ENCODE results near the gene MAML2.

Gene MAML2

DNA sequence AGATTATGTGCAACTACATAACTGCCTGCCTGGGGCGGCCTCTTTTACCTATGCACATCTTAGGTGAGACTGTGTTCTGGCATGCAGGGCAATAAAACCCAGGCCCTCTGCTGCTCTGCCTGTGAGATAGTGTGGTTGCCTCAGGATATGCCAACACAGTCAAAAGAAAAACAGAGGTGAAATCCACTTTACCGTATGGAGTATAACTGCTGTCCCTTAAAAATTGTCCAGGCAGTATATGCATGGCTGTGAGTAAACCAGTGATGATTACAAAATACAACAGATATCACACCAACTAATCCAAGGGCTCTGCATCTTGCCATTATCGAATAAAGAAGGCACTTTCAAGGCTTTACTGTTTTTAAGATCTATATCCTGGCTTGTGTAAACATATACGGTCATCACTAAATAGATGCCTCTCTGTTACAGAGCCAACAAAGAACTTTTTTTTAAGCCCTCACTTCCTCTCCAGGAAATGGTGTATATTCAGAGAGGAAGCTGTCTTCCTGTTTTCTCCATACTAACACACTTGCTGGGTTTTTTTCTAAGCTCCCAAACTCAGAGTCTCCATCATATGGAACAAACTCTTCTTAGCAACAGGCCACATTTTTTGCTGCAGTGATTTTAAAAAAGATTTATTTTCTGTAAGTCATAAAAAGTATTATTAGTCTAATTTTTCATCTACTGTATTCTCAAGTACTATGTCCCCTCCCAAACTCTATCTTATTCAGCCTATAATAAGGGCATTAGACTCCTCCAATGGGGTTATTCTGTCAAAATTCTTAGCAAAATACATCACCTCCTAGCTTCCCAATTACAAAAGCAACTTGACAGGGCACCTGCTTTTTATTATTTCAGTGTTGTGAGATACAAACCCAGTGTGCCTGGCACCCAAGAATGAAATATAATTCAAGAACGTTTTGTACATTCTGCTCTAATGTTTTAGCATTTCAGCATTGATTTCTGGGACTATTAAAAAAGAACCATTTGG is 135.2 kb downstream of the MAML2 start:
- H3K36me3 ChIP-seq (ENCODE audit: insufficient read depth, low read depth, low read length): no peaks in the 10 kb centered on the region
- peaks cover 12% of the 10 kb centered on the region for H3K4me1 ChIP-seq (ENCODE audit: insufficient read depth, low read length)
- H3K4me3 ChIP-seq (ENCODE audit: low read length): no peak overlapping the region
- H3K9ac ChIP-seq (ENCODE audit: low read depth, low read length): no peak overlapping the region
- H3K27ac ChIP-seq (ENCODE audit: low read length): no peak overlapping the region
- H3K9me3 ChIP-seq (ENCODE audit: insufficient read depth, low read depth, low read length): no peaks in the 10 kb centered on the region
- H3K27me3 ChIP-seq (ENCODE audit: insufficient read depth, low read length): no peaks in the 10 kb centered on the region

DNA sequence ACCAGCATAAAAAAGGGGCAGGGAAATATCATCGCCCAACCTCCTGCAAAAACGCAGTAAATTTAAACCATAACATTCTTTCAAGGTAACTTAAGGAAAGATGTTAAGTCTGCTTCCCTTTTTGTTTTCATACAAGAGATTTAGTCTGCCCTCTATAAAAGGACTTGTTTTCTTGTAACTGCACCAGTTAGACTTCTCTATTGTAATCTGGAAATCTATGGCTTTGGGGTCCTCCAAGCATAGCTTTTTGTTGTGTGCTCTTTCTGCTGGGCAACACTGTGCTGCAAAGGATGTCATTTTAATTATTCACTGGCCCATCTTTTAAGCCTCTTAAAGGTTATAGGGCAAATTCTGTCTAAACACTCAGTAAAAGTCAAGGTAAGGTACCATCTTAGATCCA is 136.0 kb downstream of the MAML2 start:
- H3K27ac ChIP-seq (ENCODE audit: low read length): no peak overlapping the region
- no peak overlapping the region for H3K9ac ChIP-seq (ENCODE audit: low read depth, low read length)

DNA sequence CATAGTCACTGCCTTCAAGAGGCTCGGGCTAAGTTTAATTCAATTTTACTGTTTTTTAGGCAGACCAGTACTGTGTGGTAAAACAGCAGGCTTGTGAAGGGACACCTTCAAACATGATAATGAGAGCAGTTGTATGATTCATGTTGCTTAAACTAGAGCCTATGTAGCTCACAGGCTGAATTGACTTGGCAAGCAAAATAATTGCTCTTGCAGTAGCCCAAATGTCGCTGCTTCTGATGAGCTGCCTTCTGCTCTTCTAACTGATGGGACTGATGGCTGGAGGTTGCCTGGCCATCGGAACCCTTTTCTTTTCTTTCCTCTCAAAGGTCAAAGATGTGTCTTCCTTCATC is 137.6 kb downstream of the MAML2 start:
- H3K9ac ChIP-seq (ENCODE audit: low read depth, low read length): no peak overlapping the region
- H3K4me1 ChIP-seq (ENCODE audit: insufficient read depth, low read length): peaks cover 15% of the 10 kb centered on the region
- no peaks in the 10 kb centered on the region for H3K36me3 ChIP-seq (ENCODE audit: insufficient read depth, low read depth, low read length)
- H3K27ac ChIP-seq (ENCODE audit: low read length): no peak overlapping the region
- no peaks in the 10 kb centered on the region for H3K27me3 ChIP-seq (ENCODE audit: insufficient read depth, low read length)
- H3K4me3 ChIP-seq (ENCODE audit: low read length): no peak overlapping the region
- no peaks in the 10 kb centered on the region for H3K9me3 ChIP-seq (ENCODE audit: insufficient read depth, low read depth, low read length)

More for the DNA sequence above, 136.0 kb downstream of the MAML2 start:
- Histone ChIP-seq H3K27me3 (ENCODE audit: insufficient read depth, low read length) (no peaks in the 10 kb centered on the region), H3K9me3 (ENCODE audit: insufficient read depth, low read depth, low read length) (no peaks in the 10 kb centered on the region), H3K36me3 (ENCODE audit: insufficient read depth, low read depth, low read length) (no peaks in the 10 kb centered on the region), H3K4me3 (ENCODE audit: low read length) (no peak overlapping the region), H3K4me1 (ENCODE audit: insufficient read depth, low read length) (peaks cover 12% of the 10 kb centered on the region)

DNA sequence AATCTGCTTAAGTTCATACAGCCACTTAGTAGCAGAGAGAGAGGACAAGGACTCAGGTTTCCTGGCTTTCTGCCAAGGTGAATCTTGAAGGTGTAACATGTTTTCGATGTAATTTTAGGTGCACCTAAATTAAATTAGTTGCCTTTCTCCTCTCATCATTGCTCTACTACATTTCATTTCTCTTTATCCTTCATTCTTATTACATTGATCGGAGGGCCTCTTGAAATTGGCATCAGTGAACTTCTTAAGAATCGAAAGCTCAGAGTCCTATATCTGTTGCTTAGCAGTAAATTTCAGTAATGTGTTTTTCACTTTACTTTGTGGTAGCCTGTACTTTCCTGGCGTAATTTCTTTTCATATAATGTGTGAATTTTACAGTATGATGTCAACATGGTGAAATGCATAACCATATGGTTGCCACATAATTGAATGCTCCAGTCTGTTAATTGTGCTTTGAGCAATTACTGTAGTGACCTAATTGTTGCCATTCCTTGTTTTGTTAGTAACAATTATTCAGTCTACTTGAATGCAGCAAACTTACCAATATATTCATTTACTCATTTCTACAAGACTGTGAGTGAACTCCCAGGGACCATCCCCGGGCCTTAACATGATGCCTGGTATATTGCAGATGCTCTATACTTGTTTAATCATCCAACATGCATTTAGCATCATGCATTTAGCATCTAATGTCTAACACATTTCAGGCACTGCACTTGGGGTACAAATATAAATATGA is 138.1 kb downstream of the MAML2 start:
- H3K4me3 ChIP-seq (ENCODE audit: low read length): no peak overlapping the region
- H3K9ac ChIP-seq (ENCODE audit: low read depth, low read length): no peak overlapping the region
- H3K9me3 ChIP-seq (ENCODE audit: insufficient read depth, low read depth, low read length): no peaks in the 10 kb centered on the region
- H3K27ac ChIP-seq (ENCODE audit: low read length): no peak overlapping the region
- no peaks in the 10 kb centered on the region for H3K27me3 ChIP-seq (ENCODE audit: insufficient read depth, low read length)
- no peaks in the 10 kb centered on the region for H3K36me3 ChIP-seq (ENCODE audit: insufficient read depth, low read depth, low read length)
- H3K4me1 ChIP-seq (ENCODE audit: insufficient read depth, low read length): peaks cover 20% of the 10 kb centered on the region

DNA sequence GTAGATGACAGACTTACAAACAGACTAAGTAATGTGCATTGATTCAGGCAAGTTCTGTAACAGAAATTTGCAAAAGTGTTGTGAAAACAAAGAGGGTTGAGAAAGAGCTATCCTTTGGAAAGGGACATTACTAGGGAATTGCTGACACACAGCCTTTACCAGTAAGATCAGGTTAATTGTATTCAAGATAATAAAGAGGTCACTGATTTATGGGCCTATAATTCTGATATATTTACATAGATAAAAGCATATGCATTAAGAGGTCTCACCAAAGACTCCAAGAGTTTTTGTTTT is 138.7 kb downstream of the MAML2 start:
- Histone ChIP-seq H3K27me3 (ENCODE audit: insufficient read depth, low read length) (no peaks in the 10 kb centered on the region), H3K4me1 (ENCODE audit: insufficient read depth, low read length) (peaks cover 20% of the 10 kb centered on the region), H3K9me3 (ENCODE audit: insufficient read depth, low read depth, low read length) (no peaks in the 10 kb centered on the region), H3K36me3 (ENCODE audit: insufficient read depth, low read depth, low read length) (no peaks in the 10 kb centered on the region), H3K27ac (ENCODE audit: low read length) (no peak overlapping the region), H3K9ac (ENCODE audit: low read depth, low read length) (no peak overlapping the region), H3K4me3 (ENCODE audit: low read length) (no peak overlapping the region)

DNA sequence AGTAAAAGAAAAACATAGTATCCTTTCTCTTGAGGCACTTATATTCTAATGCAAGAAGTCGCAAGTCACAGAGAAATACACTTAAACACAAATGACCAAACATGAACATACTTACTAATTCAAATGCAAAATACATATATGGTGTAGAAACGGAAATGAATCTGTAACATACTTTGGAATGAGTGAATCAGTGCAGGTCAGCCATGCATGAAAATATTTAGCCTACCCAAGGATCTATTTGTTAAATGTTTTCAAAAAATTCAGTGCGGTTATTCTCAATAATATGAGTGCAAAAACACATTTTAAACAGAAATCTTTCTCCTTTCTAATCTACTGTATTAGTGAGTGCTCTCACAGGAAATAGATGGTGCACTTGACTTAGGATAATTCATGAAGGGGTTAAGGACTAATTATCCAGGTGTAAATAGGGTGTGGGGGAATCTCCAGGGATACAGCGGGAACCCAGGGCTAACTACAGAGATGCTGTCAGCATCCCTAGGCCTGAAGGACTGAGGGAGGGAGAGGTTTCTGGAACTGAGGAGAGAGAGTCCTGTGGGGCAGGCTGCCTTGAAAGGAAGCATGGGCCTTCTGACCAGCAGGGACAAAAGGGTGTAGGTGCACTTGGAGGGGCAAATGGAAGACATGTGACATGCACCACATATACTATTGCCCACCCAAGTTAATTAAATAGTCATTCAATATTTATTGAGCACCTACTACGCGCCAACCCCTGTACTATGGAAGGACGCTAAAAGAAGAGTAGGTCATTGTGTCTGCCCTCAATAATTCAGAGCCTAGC is 139.2 kb downstream of the MAML2 start:
- Histone ChIP-seq H3K27ac (ENCODE audit: low read length) (no peak overlapping the region), H3K36me3 (ENCODE audit: insufficient read depth, low read depth, low read length) (no peaks in the 10 kb centered on the region), H3K4me3 (ENCODE audit: low read length) (no peak overlapping the region), H3K4me1 (ENCODE audit: insufficient read depth, low read length) (peaks cover 20% of the 10 kb centered on the region), H3K9ac (ENCODE audit: low read depth, low read length) (no peak overlapping the region), H3K9me3 (ENCODE audit: insufficient read depth, low read depth, low read length) (no peaks in the 10 kb centered on the region), H3K27me3 (ENCODE audit: insufficient read depth, low read length) (no peaks in the 10 kb centered on the region)

DNA sequence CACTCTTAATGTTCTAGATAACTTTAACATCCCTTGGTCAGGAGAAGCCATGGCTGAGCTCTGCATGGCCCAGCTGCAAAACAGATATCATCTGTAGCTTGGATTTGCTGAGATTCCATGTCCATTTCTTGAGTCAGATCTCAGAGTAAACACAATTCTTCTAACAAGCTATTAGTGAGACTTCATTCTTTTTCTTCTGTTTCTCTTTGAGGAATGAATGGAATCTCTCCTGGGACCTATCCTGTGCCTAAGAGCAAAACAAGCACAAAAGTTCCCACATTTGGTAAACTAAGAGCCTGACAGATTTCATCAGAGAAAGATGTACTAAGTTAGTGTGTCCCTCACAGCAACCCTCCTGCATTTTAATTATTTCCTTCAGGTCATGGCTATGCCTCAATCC is 142.8 kb downstream of the MAML2 start:
- Histone ChIP-seq H3K9me3 (ENCODE audit: insufficient read depth, low read depth, low read length) (no peaks in the 10 kb centered on the region), H3K4me1 (ENCODE audit: insufficient read depth, low read length) (peaks cover 38% of the 10 kb centered on the region), H3K27me3 (ENCODE audit: insufficient read depth, low read length) (no peaks in the 10 kb centered on the region), H3K4me3 (ENCODE audit: low read length) (no peak overlapping the region), H3K27ac (ENCODE audit: low read length) (no peak overlapping the region), H3K36me3 (ENCODE audit: insufficient read depth, low read depth, low read length) (no peaks in the 10 kb centered on the region), H3K9ac (ENCODE audit: low read depth, low read length) (no peak overlapping the region)

DNA sequence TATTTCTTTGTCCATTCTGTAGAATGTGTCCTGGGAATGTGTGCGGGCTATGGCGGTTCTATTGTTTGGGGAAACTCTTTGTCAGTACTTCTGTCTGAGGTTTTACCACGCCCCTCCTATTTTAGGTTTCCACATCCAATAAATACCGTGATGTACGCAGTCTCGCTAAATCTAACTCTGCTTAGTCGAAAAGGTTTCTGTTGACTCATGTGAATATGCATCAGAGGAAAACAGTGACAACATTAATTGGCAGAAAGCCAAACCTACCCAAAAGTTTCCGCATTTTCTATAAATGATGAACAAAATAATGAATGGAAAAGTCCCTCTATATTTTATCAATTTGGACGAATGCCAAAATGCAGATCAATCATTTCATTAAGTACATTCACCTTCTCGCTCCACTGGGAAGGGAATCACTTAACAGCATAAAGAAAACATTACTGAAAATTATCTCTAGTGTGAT is 143.4 kb downstream of the MAML2 start:
- no peak overlapping the region for H3K27ac ChIP-seq (ENCODE audit: low read length)
- H3K36me3 ChIP-seq (ENCODE audit: insufficient read depth, low read depth, low read length): no peaks in the 10 kb centered on the region
- no peaks in the 10 kb centered on the region for H3K9me3 ChIP-seq (ENCODE audit: insufficient read depth, low read depth, low read length)
- no peaks in the 10 kb centered on the region for H3K27me3 ChIP-seq (ENCODE audit: insufficient read depth, low read length)
- no peak overlapping the region for H3K9ac ChIP-seq (ENCODE audit: low read depth, low read length)
- H3K4me3 ChIP-seq (ENCODE audit: low read length): no peak overlapping the region
- H3K4me1 ChIP-seq (ENCODE audit: insufficient read depth, low read length): peaks cover 44% of the 10 kb centered on the region

DNA sequence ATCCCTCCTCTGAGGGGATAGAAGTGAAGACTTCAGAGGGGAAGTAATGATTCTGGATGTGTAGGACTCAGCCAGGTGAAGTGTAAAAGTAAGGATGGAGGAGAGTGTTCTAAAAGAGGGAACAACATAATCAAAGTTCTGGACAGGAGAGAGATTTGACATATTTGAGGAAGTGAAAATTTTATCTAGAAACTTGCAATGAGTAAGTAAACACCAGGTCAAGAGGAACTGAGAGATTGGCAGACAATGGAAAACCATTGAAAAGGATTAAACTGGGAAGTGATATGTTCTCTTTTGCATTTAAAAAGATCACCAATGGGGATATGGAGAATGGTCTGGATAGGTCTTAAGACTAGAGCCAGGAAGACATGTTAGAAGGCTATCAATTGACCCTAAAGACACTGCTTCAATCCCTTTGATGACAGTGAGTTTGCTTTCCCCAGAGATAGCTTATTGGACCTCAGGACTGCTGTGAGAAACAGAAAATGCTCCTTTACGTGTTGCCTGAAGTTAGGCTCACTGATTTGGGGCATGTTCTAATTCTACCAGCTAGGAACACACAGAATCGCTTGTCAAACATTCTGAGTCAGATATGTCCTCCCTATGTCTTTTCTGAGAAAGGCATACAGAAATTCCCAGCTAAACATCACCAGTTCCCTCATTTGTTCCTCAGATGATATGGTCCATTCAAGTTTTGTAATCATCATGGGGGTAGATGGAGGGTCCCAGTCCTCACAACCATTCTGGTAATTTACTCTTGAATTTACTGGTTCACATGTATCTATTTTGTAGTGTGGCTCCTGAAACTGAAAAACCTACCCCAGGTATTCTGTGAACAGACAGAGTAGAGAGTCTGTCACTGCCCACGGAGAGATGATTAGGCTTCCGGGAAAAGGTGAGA is 144.9 kb downstream of the MAML2 start:
- H3K4me3 ChIP-seq (ENCODE audit: low read length): 0 out of 2 replicates have a peak overlapping the region, but pooled peaks have one; percentile 13
- H3K27ac ChIP-seq (ENCODE audit: low read length): peak overlapping the region; percentile 46
- H3K27me3 ChIP-seq (ENCODE audit: insufficient read depth, low read length): no peaks in the 10 kb centered on the region
- peaks cover 53% of the 10 kb centered on the region for H3K4me1 ChIP-seq (ENCODE audit: insufficient read depth, low read length)
- no peaks in the 10 kb centered on the region for H3K36me3 ChIP-seq (ENCODE audit: insufficient read depth, low read depth, low read length)
- H3K9me3 ChIP-seq (ENCODE audit: insufficient read depth, low read depth, low read length): no peaks in the 10 kb centered on the region
- peak overlapping the region; percentile 19; the same call in 1 of the 2 replicates for H3K9ac ChIP-seq (ENCODE audit: low read depth, low read length)

DNA sequence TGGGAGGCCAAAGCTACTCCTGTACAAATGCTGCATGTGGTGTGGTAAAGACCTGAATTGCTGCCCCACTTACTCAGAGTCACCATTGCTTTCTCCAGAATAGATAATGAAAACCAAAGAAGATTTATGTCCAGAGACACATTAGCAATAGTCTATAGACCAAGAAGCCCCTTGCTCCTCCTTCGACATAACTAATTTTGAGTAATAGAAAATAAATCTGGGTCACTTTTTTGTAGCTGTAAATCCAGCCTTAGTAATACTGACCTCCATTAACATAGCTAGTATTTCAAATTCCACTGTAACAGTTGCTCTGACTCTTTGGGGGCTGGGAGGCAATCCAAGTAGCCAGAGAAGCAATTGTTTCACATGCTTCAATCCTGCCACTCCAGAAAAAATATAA is 145.9 kb downstream of the MAML2 start:
- peak overlapping the region; percentile 46 for H3K27ac ChIP-seq (ENCODE audit: low read length)
- 0 out of 2 replicates have a peak overlapping the region, but pooled peaks have one; percentile 13 for H3K4me3 ChIP-seq (ENCODE audit: low read length)
- H3K36me3 ChIP-seq (ENCODE audit: insufficient read depth, low read depth, low read length): no peaks in the 10 kb centered on the region
- H3K9ac ChIP-seq (ENCODE audit: low read depth, low read length): peak overlapping the region; percentile 19; the same call in 1 of the 2 replicates
- no peaks in the 10 kb centered on the region for H3K27me3 ChIP-seq (ENCODE audit: insufficient read depth, low read length)
- H3K4me1 ChIP-seq (ENCODE audit: insufficient read depth, low read length): peaks cover 53% of the 10 kb centered on the region
- no peaks in the 10 kb centered on the region for H3K9me3 ChIP-seq (ENCODE audit: insufficient read depth, low read depth, low read length)

Measured in iPS-20b (cell line).